GM23248 (cell line): ENCODE data around the gene TMEM154.

Experiments
- EZH2 ChIP-seq: fragments of 200-600 bp; sonication (generic); IDR thresholded peaks from 2 replicates; pipeline ENCODE4 v1.6.1; 2018; ENCODE audit warnings: antibody characterized with exemption, mild to moderate bottlenecking; ENCODE audit not compliant: insufficient read depth, poor library complexity, severe bottlenecking
- EZH2phosphoT487 ChIP-seq: fragments of 200-600 bp; sonication (generic); IDR thresholded peaks from 2 replicates; pipeline ENCODE4 v1.6.1; 2018; ENCODE audit warnings: antibody characterized with exemption, moderate library complexity, mild to moderate bottlenecking, low read depth; ENCODE audit not compliant: insufficient read depth

GRCh38 chr4:152577708-152578396 lies 101.9 kb downstream of the TMEM154 start:
- no peak for TF ChIP-seq EZH2
- no peak for TF ChIP-seq EZH2phosphoT487
